SK-N-SH (cell line): ENCODE data around the gene BPIFA2.

Experiments used
- CTCF ChIP-seq: fragments of 200-600 bp; sonication (generic); IDR thresholded peaks from 2 replicates; pipeline ENCODE4 v1.6.1; 2017; ENCODE audit warnings: antibody characterized with exemption, mild to moderate bottlenecking, moderate library complexity
- EP300 ChIP-seq, 2 experiments: IDR thresholded peaks; 2 replicates each; pipeline versions ENCODE4 v1.4.0 to v1.6.1; 2012; ENCODE audit warnings: borderline replicate concordance in 1 of 2, low read depth in 1 of 2, low read length in 1 of 2
- FOXJ3 ChIP-seq: sonication (generic); formaldehyde crosslinking; IDR thresholded peaks from 2 replicates; pipeline ENCODE4 v1.5.1; 2020; ENCODE audit warnings: mild to moderate bottlenecking, missing genetic modification reagents
- MAX ChIP-seq: IDR thresholded peaks from 2 replicates; pipeline ENCODE4 v1.4.0; 2012; ENCODE audit warnings: low read depth
- MXI1 ChIP-seq: IDR thresholded peaks from 2 replicates; pipeline ENCODE4 v1.6.1; 2012; ENCODE audit warnings: mild to moderate bottlenecking, low read depth, low read length, improper control_type of control experiment
- NFIC ChIP-seq: IDR thresholded peaks from 2 replicates; pipeline ENCODE4 v1.4.0; 2012; ENCODE audit warnings: borderline replicate concordance
- RCOR1 ChIP-seq: fragments of 150-350 bp; IDR thresholded peaks from 2 replicates; pipeline ENCODE4 v1.6.1; 2017; ENCODE audit warnings: antibody characterized with exemption, low read length
- USF2 ChIP-seq: fragments of 150-350 bp; IDR thresholded peaks from 2 replicates; pipeline ENCODE4 v1.6.1; 2017; ENCODE audit warnings: antibody characterized with exemption, low read length, low read depth, borderline replicate concordance

- TF ChIP-seq CTCF (no peak), MXI1 (no peak), MAX (no peak), EP300 (IDR thresholded peaks at IDR 0.05; ENCODE audit: borderline replicate concordance in 1 of 2, low read depth in 1 of 2, low read length in 1 of 2) (no peak), NFIC (no peak), FOXJ3 (CRISPR knock-in tag) (no peak), USF2 (no peak), RCOR1 (no peak)
Observed at GRCh38 chr20:33191484-33191883, 23.5 kb downstream of the BPIFA2 start.
